NCI-H345 treated with DMSO at 0.1 percent for 48 hours (cell line): ENCODE data around the gene METTL24.

ENCODE experiments used
- DNase-seq: peaks from one replicate; lab custom pipeline; 2025; ENCODE audit not compliant: unreplicated experiment; lab: John Stamatoyannopoulos, UW

METTL24 gene

GRCh38 chr6:110338820-110339470 lies 19.2 kb downstream of the METTL24 start:
- DNase-seq = no peak

DNA sequence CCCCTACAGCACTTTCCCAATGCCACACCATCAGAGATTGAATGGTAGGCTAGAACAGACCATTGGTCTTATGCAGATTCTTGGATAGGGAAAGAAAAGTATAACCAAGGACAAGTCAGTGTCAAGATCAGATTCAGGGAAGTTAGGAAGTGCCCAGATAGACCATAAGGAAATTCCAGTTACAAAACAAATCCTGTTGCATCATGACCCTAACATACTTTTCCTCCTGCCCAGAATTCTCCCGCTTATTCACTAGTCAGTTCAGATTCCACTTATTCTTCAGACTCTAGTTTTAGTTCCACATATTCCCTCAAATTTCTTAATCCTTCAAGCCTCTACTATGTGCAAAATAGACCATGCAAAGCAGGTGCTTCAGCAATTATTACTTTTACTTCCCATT lies 20.7 kb downstream of the METTL24 start:
- DNase-seq = no peak

DNA sequence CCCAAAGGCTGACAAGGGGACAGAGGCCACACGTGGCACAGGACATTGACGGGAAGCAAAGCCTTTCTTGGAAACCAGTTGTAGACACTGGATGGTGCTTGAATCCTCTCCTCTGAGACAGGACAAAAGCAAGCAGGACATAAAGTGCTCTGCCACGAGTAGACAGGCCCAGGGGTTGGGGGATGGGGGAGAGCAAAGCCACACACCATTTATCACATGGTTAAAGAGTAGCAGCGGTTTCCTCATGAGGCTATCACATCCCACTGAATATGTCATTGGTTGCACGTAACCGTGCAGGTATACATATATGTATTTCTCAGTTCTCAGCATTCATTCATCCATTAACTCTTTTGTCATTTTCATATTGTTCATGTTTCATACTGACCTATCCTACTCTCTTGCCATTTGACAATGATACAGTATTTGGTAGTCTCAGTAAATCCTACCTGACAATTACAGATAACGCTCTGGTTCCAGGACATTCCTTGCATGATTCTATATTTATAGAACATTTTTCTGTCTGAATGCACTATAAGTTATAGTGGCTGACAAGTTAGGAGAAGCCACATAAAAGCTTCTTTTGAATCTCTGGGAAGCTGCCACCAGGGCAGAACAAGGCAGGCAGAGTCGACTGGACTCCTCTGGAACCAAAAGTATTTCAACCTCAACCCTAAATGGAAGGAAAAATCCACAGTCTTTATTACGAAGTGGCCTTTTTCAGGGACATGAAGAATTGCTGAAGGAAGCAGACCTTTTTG lies 23.5 kb downstream of the METTL24 start:
- no peak for DNase-seq

- no peak for DNase-seq
Measured at GRCh38 chr6:110332281-110332680, 25.9 kb downstream of the METTL24 start.

DNA sequence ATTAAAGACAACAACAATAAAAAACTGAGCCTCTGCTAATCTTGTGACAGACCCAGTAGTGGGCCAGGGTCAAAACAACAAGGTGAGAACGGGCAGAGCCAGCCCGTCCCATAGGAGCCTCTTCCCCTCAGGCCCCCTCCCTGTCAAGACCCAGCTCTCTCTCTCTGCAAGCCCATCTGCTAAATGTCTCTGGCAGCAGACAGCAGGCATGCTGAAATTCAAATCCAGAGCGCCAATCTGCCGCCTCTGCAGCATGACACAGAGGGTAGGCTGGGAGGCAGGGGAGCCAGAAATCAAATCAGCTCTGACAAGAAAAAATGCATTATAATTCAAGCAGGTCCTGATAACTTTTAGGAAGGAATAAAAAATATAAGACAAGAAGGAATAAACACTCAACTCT lies 26.3 kb downstream of the METTL24 start:
- no peak for DNase-seq

- DNase-seq = no peak
Measured at GRCh38 chr6:110331390-110331789, 26.8 kb downstream of the METTL24 start.

DNA sequence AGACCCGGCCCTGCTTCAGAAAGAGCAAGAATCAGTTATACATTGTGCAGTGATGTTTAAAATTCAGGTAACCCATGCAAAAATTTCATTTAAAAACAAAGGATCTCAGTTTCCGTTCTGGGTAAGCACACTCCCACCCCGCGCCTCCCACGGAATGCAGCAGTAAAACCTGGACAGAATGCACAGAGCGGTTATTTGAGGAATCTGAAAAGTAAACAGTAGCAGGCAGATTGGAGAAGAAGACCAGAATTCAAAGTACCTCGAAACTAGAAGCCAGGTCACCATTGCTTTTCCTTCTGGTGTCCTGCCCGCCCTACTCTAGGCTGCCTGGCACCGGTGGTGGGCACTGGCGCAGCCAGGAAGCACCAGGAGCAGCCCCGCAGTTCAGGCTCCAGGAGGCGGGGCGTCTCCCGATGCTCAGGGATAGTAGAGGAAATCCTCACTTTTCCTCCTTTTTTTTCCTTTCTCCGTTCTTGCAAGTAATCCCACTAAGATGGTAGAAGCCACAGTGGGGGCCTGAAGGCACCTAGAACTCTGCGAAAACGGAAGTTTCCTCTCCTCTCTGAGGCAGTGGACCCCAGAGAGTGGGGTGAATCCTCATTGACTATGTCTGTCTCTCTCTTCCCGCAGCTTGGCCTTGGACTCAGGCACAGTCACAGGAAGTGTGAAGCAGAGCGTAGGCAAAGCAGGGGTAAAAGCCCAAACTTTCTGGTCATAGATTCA lies 28.3 kb downstream of the METTL24 start:
- no peak for DNase-seq

- DNase-seq = no peak
Measured at GRCh38 chr6:110329348-110329713, 28.8 kb downstream of the METTL24 start.

- DNase-seq = no peak
Measured at GRCh38 chr6:110328259-110328658, 29.9 kb downstream of the METTL24 start.

DNA sequence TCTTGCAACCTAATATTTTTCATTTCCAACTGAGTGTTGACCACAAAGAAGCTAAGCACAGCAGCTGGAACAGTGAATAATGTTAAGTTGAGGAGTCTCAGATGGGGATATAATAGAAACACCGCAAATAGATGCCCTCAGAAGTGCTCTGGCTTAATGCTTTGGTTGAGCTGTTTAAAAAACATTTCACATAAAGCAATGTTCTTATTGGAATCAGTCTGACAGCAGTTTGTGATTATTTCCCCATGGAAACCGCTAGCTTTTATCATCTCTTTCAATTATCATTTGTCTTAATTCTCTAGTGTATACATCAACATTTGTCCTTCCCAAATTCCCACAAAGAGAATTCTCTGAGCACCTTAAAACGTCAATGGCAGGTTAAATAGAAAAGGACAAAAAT lies 30.8 kb downstream of the METTL24 start:
- no peak for DNase-seq

DNA sequence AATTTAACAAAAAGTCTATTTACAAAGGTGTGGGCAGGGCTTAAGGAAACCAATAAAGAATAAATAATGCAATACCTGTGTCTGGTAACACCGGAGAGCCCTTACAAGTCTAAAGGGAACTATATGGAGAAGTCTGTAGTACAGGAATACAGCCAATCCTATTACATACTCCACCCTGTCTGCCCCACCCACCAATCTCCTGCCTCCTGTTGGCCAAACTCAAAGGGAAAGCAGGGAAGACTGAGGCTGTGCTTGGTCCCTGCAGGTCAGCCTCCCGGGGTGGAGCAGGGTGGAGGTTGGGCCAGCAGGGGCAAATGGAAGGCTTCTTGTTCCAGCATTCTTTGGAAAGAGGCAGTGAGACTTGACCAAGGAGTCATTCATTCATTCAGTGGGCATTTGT lies 31.5 kb downstream of the METTL24 start:
- DNase-seq = no peak

DNA sequence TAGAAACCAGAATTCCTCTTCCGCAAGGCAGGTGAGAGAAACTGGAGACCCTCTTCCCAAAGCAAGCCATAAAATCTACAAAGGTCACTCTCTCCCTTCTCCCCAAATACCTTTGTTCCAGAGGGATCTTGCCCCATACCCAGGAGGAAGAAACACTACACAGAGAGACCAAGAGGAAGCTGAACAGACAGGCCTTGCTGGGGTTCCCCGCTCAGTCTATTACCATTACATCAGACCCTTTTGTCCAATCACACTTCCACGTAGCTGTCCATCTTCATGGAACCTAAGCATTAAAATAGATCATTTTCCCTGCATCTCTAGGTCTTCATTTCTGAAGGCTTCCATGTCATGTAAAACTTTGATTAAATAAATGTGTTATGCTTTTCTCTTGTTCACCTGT lies 32.1 kb downstream of the METTL24 start:
- no peak for DNase-seq

- DNase-seq = peak; percentile 68
Measured at GRCh38 chr6:110325197-110325596, 33.0 kb downstream of the METTL24 start.

GRCh38 chr6:110324548-110324947 lies 33.6 kb downstream of the METTL24 start:
- no peak for DNase-seq

DNA sequence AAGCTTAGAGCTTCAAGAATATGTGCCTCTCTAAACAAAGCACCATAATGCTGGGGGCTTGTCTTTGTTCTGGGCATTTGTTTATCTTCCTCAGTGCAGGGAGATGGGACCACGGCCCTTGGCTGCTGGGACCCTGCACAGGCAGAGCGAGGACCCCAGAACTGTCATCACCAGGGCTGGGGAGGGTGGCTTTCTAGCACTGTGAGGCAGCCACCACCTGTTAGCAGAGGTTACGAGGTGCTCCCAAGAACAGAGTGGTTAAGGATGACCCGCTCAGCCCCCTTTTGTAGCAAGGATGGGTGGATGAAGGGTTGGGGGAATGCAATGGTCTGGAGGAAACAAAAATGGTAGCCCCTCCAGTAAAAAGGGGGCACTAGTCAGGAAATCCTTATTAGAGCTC lies 34.9 kb downstream of the METTL24 start:
- no peak for DNase-seq

- no peak for DNase-seq
Measured at GRCh38 chr6:110322874-110323242, 35.3 kb downstream of the METTL24 start.

GRCh38 chr6:110322151-110322873 lies 35.8 kb downstream of the METTL24 start:
- no peak for DNase-seq

- DNase-seq = no peak
Measured at GRCh38 chr6:110320307-110320706, 37.8 kb downstream of the METTL24 start.

- no peak for DNase-seq
Measured at GRCh38 chr6:110319843-110320242, 38.3 kb downstream of the METTL24 start.

DNA sequence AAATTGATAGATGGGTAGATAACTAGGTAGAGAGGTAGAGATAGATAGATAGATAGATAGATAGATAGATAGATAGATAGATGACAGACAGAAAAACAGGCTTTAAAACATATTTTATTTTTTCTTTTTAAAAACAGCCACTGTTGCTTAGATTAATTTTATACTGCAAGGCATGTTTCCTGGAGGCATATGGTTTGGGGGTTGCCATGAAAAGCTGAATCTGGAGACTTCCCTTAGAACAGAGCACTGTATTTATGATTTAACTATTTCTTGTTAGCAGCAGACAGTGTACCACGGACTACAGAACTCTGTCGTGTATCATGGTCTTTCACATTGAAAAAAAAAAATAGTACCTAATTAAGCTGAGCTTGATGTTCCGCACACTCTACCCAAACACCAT lies 38.8 kb downstream of the METTL24 start:
- DNase-seq = no peak

DNA sequence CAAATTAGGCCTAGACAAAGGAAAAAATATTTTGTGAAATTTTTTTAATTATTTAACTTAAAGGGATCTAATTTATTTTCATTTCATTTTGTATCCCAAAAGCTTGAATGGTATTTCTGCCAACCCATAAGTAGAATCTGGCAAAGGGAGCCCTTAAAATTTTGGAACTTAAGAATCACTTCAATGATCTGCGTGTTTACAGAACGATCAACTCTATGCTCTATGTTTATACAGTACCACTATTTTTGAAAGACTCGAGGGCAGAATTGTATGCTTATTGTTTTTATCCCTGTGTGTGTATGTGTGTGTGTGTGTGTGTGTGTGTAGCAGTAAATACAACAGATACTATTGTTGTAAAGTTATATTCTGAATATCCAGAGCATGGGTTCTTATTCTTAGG lies 39.2 kb downstream of the METTL24 start:
- no peak for DNase-seq

DNA sequence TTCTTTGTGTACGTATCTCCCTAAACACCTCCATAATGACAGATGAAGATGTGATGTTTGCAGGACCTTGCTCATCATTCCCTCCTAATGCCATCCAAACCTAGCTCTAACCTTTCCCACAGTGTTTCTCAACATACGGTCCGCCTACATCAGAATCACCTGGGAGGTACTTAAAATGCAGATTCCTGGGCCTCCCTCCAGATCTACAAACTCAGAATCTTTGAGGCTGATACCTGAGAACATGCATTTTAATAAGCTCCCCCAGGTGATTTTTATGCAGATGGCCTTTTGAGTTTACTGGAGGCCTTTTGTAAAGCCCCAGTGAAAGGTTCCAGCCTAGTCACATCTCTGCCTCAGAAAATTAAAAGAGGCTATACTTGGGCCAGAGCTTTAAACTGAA lies 40.5 kb downstream of the METTL24 start:
- no peak for DNase-seq
